Retina (tissue), 1 donor: ENCODE results near the gene BIRC7.
A peak's percentile ranks its signal among the peaks of the same experiment; 100 is the strongest.
"Not testable (repeated sequence)": the region's sequence is repeated elsewhere in the genome, so short reads cannot be mapped to it uniquely, and the experiment has no call there.

Experiments used
- DNase-seq: peaks from one replicate; pipeline ENCODE4 v3.0.0-alpha.2; 2016

The BIRC7 gene

DNA sequence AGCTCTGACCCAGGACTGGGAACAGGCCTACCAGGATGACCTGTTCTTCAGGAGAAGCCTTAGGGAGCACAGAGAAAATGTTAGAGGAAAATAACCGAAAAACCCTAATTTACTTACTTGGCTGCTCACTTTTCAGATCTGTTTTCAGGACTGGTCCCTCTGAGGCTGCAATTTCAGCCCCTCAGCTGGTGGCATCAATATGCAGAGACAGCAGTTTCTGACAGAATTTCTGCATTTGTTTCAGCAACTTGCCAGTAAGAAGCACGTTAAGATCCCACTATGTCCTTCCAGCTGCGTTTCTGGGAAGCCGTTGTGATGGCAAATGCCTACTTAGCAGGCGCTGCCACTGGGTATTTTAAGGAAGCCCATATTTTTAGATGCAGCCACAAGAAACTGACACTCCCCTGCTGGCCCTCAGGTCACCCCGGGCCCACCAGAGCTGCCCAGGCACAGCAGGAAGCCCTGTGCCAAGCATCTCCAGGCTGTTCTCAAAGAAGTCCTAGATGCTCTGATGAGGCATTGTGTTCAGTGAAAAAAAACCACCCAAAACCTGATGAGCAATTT is 27.3 kb upstream of the BIRC7 start:
- DNase-seq, result no peak

DNA sequence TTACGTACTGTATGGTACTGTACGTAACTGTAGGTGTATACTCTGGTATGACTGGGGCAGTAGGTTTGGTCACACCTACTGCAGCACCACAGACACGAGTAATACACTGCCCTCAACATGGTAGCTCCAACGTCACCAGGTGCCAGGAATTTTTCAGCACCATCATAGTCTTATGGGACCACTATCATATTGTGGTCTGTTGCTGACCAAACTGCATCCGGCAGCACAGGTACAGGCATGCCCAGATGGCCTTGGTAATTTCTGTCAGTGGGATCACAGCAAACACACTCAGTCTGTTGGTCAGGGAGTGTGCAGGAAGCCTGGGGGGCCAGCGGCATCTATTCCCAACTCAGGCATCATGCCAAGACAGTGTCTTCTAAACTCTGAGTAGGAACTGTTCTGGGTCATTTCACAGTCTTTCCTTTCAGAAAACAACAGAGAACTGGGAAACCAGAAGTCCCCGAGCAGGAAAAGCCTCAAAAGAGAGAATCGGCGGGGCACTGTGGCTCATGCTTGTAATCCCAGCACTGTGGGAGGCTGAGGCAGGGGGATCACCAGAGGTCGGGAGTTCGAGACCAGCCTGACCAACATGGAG is 25.6 kb upstream of the BIRC7 start:
- DNase-seq, result no peak

DNA sequence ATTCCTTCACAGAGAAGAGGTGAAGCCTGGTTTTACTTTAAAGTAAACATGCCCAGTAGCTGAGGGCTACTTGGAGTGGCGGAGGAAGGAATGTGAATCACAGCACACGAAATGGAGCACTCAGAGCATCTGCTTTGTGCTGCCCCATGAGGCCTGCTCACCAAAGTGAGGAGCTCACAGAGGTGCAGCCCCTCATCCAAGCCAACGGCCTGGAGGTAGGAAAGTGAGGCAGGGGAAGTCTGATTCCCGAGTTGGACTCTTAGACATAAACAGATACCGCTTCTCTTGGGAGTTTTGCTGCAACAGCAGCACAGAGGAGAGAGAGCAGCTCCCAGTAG is 23.3 kb upstream of the BIRC7 start:
- DNase-seq, result no peak

DNA sequence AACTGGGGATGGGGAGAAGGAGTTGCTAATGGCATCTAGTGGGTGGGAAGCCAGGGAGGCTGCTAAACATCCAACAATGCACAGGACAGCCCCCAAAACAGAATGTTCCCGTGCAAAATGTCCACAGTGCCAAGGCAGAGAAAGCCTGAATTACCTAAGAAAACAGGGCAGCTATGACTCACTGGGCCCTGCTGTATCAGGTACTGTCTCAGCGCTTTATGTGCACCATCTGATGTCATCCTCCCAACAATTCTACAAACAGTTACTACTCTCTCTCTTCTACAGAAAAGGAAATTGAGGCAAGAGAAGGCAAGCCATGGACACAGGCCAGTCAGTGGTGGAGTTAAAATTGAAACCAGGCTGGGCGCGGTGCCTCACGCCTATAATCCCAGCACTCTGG is 22.9 kb upstream of the BIRC7 start:
- DNase-seq, result no peak

DNA sequence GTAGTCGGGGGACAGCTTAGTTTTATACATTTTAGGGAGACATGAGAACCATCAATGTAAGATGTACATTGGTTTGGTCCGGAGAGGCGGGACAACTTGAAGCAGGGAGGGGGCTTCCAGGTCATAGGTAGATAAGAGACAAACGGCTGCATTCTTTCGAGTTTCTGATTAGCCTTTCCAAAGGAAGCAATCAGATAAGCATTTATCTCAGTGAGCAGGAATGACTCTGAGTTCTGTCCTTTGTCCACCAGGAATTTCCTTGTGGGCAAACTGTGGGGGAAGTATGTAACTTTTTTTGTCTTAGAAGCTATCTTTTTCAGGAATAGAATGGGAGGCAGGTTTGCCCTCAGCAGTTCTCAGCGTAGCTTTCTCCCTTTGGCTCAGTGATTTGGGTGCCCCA is 21.2 kb upstream of the BIRC7 start:
- DNase-seq, result no peak

DNA sequence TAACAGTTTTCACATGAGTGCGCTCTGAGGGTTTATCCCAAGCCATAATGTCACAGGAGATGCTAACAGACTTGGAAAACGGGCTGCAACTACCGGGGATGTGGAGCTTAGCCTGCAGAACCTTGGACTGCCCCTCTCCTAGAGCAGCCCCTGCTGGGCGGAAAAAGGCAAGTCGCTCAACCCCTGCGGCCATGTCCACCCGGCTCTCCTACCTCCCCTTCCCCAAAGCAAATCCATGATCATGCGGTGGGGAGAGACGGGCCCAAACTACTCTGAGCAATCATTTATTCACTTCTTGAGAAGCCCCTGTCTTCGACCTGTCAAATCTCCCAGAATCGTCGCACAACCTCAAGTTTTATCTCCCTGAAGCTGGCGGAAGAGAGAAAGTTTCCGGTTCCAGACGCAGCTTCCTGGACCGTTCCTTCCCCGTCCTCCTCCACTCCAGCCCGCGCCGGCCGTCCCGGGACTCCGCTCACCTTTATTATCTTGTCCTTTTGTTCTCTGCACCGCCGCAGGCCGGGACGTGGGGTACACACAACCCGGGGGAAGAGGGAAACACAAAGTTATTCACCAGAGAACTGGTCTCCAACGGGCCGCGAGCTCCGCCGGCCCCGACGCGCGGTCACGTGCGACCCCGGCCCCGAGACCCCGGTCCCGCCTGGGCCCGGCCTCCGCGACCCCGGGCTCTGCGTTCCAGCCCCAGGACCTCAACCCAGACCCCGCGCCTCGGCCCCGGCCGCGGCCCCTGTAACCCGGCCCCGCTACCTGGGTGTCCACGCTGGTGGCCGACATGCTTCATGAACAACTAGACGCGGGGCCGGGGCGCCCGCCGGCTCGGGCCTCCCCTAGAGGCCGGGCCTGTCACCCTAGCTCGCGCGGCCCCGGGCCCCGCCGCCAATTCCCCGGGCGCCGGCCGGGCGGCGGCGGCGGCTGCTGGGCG is 20.3 kb upstream of the BIRC7 start:
- DNase-seq, result peak; percentile 47

DNA sequence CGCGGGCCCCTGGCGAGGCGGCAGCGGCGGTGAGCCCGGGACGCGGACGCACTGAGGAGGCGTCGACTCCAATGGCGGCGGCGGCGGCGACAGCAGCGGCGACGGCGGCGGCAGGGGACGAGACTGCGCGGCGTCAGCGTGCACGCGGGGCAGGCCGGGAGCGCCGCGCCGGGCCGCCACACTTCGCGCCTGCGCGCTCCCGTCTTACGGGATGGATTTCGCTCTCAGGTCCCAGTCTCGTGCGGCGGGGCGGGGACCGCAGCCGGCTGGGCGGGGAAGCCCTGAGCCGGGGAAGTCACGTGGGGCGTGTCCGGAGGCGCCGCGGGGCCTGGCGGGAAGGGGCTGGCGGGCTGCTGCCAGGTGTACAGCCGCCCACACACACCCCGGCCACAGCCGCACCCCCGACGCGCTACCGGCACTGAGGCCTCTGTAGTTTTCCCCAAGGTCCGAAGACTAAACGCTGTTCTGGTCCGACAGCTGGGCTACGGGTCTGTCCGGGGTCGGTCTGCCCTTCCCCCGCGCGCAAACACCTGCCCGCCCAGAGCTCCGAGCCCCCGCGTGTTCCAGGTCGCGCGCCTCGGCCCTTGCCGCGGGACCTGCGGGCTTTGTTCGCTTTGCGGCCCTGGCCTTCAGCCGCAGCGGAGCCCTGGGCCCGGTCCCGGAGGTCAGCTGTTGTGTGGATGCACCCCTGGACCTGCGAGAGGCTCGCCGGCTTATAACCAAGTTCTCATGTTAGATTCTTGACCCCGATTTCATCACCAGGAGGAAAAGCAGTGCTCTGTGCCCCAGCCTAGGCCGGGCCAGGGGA is 19.5 kb upstream of the BIRC7 start, which contains the start of gene YTHDF1:
TSS of gene YTHDF1 (minus strand) at position 91 of the 808 bp plus-strand sequence. CDS start 239 bp downstream, outside the sequence.
- DNase-seq, result peak; percentile 95

DNA sequence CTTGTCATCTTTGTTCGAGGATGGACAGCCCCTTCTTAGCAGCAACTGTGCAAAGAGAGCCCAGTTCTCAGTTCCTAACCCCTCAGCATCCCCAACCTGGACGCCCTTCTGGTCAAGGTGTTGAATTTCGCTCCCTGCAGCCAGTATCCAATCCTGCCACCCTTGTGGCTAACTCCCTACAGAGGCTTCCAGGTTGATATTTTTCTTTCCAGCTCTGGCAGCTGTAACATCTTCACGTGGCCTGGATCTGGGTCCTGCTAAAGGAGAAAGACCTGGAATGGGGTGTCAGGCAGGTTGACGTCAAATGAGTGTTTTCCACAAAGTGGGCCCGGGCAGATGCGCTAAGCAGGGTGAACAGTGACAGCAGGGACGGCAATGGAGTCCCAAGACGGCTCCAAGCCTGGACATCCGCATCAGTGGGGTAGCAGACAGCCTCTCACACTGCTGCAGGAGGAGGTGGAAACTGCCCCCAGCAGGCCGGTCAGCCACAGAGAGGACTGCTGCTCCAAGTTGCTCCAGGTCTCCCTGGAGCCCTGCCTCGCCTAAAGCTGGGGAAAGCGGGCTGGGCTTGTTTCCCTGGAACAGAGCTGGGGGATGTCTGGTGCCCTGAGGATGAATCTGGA is 18.7 kb upstream of the BIRC7 start:
- no peak for DNase-seq

DNA sequence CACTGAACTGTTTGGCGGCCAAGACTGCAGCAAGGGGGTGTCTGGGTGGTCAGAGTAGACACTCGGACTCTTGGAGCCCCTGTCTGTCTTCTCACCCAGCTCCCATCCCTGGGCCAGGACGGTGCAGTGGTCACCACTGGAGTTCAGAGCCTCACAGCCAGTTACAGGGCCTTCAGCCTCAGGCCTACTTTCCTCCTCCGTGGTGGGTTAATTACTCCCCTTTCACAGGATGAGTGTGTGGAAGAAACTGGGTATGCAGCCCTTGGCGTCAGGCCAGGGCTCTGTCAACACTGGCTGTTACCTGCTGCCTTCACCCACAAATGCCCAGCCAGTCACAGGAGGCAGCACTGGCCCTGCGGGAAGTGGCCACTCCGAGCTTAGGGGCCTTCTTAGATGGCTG is 18.0 kb upstream of the BIRC7 start:
- DNase-seq, result no peak

DNA sequence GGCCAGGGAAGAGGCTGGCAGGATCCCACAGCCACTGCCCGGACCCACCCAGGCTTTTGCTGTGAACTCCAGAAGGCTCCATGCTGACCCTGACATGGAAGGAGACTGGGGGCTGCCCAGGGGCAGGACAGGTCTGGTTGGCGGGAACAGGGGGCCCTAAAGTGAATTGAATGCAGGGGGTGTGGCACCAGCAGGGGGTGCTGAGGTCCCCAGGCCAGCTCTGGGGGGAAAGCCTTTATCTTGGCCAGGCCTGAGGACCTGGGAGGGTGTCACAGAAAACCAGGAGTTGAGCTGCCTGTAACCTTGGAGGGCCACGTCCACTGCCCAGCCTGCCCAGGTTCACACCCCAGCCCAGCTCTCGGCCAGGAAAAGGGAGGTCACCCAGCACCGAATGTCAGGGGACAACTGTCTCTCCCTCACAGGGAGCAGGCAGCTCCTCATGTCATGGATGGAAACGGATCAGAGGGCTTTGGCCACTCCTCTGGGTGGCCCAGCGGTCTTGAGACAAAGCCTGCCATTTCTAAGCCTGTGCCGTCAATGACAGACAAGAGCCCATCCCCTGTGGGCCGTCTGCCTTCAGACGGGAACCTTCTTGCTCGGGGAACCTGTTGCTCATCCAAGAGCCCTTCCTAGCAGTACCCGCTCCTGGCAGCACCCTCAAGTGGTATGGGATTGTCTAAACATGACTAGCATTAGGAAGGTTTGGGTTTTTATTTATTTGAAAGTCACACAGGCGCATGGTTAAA is 16.8 kb upstream of the BIRC7 start:
- no peak for DNase-seq

DNA sequence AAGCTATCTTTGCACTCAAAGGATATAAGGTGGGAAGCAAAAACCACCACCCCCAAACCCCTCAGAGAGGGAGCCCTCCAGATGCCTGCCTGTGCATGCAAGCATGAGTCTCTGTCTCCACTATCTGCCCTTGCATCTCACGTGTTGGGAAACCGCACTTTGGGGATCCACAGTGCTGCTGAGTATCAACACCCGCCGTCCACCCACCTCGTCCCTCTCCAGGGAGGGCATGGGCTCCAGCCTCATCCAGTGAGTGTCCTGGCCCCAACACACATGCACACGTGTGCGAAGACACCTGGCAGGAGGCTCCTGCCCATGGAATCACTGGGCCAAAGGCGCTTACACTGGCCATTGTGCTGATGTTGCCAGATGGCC is 16.3 kb upstream of the BIRC7 start:
- DNase-seq, result no peak

DNA sequence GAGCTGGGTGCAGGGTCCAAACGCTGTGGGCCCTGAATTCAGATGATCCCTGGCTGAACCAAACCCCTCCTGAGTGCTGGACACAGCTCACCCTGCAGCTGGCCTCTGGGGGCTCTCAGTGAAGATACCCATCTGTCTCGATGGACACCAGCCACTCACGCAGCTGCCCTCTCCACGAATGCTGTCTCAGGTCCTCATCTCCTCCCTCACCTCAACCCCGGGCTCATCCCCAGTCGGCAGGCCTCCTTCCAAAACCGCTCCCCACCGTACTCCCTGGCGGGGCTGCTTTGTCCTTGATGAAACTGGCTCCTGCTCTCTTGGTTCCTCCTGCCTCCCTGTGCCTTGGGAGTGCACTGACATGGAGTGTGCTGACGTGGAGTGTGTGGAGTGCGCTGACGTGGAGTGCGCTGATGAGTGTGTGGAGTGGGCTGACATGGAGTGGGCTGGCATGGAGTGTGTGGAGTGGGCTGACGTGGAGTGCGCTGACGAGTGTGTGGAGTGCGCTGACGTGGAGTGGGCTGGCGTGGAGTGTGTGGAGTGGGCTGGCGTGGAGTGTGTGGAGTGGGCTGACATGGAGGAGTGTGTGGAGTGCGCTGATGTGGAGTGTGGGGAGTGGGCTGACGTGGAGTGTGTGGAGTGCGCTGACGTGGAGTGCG is 15.7 kb upstream of the BIRC7 start:
- DNase-seq, result no peak

DNA sequence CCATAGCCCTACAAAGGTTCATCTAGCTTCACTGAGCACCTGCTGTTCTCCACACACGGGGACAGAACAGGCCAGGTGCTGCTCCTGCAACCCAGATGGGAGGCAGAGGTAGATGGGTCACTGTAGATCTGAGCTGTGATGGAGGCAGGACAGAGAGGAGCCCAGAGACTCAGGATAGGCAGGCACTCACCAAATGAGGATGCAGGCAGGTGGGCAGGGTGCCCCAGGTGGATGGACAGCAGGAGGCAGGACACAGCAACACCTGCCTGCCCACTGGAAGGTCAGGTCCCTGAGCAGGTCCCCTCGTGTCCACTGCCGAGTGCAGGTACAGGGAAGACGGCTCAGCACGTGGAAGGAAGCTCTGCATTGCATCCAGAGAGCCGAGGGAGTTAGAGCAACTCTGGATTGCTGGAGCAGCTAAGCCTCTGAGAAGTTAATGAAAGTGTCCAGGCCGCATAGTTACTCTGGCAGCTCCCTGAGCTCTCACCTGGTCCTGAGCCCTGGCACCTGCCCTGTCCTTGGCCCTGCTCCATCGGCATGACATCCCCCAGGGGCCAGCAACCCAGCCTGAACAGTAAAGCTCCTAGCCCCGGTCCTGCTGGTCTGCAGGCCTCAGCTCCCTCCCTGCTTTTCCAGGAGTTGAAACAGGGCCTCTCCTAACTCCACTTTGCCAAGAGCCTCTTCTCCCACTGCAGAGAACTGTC is 14.9 kb upstream of the BIRC7 start:
- no peak for DNase-seq

DNA sequence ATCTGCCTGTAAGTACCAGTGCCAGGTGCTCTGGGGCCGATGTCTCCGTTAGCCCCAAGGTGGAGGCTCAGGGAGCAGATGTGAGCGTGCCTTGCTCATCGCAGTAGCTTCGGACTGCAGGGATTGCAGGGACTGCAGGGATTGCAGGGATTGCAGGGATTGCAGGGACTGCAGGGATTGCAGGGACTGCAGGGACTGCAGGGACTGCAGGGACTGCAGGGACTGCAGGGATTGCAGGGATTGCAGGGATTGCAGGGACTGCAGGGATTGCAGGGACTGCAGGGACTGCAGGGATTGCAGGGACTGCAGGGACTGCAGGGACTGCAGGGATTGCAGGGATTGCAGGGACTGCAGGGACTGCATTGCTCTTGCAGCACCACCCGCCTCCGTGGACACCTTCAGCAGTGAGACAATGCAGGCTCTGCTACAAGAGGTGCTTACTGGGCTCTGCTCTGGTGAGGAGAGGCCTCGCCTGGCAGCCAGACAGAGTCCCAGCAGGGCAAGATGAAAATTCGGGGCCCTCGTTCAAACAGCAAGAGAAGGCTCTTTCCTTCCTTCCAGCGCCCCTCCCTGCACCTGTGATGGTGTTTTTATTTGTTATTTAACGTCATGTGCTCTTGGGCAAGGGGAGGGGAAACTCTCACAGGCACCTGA is 14.2 kb upstream of the BIRC7 start:
- not testable (repeated sequence) for DNase-seq

DNA sequence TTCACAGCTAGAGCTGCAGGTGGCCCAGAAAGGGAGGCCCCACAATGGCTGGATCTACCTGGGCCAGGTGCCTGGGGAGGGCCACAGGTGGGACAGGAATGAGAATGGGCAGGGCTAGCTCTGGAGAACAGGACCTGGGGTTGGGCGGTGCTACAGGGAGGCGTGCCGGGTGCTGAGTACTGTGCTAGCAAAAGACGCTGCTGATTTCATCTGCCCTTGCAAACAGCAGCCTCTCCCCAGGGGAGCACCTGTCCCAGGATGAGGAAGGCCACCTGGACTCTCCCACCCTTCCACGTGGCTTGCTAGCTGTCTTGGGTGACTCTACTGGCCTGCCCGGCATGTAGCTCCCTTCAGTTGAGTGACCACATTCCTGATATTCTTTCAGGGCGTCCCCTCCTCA is 13.2 kb upstream of the BIRC7 start:
- no peak for DNase-seq

DNA sequence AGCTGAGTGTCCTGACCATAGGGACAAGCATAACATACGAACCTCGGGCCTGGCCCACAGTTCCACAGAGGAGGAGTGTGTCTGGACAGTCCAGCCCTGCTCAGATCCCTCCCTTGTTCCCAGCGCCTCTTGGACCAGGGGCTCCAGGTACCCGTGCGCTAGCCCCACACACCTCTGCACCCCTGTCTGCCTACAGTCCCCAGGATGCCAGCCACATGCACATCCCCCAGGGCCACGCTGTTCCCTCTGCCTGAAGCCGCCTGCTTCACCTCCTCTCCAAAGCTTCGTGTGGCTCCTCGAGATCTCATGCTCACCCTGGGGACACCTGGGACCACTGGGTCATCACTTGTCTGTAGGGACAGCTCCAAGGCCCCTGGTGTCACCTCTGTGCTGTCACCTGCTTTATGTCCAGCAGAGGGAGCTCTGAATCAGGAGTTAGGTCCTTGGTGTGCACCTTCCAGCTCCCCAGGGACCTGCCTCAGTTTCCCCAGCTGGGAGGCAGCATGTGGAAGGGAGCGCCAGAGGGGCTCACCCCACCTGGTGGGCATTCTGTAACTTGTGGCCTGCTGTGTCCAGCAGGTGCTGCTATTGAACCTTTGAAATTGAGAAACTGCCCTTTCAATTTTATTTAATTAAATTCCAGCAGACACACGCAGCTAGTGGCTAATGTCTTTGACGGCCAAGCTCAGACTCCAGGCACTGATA is 12.4 kb upstream of the BIRC7 start:
- peak; percentile 64 for DNase-seq

DNA sequence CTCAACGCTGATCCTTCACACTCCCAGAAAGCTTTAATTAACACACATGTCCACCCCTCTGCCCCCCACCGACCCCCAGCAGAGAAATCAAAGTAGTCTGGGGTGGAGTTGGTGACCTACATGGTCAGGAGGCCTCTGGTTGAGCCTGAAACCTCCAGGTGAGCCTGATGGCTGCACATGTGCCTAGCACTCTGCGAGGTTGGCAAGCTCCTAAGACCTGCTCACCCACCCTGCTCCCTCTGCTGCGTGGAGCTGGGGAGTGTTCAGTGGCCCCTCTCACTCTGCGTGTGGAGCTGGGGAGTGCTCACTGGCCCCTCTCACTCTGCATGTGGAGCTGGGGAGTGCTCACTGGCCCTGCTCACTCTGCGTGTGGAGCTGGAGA is 11.9 kb upstream of the BIRC7 start:
- no peak for DNase-seq

DNA sequence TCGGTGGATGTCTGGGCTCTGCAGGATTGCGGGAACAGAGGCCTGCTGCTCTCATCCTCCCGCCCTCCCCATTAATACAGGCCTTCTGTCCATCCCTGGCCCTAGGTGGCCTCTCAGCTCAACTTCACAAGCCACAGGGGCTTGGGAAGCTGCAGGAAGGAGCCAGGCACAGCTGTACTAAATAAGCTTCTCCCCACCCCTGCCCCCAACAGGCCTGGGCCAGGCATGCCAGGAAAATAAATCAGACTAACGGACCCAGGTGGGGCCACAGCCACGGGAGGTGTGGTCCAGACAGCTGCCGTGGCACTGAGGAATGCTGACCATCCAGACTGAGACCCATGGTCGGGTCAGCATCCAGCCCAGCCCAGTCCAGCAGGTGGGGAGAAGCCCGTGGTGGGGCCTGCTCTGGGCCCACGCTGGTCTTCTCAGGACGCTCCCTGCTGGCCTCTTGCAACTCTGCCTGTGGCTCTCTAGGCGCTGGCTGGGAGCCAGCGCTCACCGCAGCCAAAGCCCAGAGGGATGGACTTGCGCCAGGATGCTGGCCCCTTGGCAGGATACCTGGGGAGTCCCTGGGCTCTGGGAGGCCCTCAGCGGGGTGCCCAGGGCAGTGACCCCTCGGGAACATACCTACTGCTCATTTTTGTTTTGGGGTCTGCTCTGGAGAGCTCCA is 11.2 kb upstream of the BIRC7 start:
- peak; percentile 65 for DNase-seq

DNA sequence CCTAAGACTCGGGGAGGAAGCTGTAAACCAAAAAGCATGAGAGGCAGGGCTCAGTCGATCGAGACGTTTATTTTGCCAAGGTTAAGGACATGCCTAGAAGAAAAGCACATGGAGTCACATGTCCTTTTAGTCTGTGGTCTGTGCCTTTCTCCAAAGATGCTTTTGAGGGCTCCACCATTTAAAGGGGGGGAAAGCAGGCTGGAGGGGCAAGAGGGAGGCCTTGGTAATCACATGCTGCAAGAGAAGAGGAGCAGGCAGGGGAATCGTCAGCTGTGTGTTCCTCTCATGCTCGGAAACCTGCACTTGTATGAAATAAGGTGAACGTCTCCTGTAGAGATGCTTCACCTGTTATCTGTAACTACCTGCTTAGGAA is 10.6 kb upstream of the BIRC7 start:
- DNase-seq, result no peak
